ENCODE measurements around the gene CPS1. TPM values are rescaled to one million over a fixed set of nuclear protein-coding genes. Genes with fewer than 3 reads are reported as not detected.

Gene CPS1
- total RNA-seq, 5 donors from 2014 or later (not counting 1 experiment from before 2014, with no cell fraction given): 0.30 to 1.5 (median 0.59) TPM

DNA sequence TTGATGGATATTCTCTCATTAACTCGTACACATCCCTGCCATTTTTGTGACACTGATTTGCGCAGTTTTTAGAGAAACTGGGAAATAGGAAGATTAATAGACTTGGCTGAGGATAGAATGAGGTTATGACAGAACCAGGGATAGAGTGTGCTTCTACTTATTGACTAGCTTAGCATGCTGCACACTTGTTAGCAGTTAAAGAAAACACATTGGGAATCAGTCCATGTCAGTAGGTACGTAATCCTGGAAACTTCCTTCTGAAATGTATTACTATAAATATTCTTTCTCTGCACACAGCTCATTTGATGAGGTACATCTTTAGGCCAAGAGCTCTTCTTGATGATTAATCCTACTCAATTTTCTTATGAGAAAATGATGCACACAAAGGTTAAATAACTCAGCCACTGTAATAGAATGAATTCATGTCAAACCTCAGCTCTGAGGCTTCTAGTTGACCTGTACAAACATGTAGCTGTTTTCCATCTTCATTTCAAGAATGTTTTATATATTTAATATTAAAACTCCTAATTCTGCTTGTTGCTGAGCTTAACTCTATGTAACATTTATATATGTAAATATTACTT, 12.3 kb upstream of the CPS1 start:
- Histone ChIP-seq H3K4me3 (ENCODE audit: control insufficient read depth in 1 of 2, extremely low read depth in 1 of 2, low read length in 1 of 2) (no peak overlapping the region), H3K27ac (ENCODE audit: low read length) (no peak overlapping the region), H3K9me3 (no peaks in the 10 kb centered on the region), H3K27me3 (replicated peaks in 1 of 2; ENCODE audit: control insufficient read depth in 2 of 2, extremely low read depth in 1 of 2, insufficient read depth in 2 of 2, low read length in 1 of 2) (no peaks in the 10 kb centered on the region), H3K4me1 (ENCODE audit: control insufficient read depth in 1 of 2, extremely low read depth in 1 of 2, insufficient read depth in 2 of 2, low read length in 2 of 2) (no peaks in the 10 kb centered on the region), H3K36me3 (ENCODE audit: control insufficient read depth in 2 of 2, extremely low read depth in 1 of 2, insufficient read depth in 1 of 2, low read length in 1 of 2) (no peaks in the 10 kb centered on the region)
- H3K27me3 Mint-ChIP-seq: peaks cover 1 to 14% of the 10 kb centered on the region in 2 donors
- no peak overlapping the region for H3K4me3 Mint-ChIP-seq
- no peaks in the 10 kb centered on the region for H3K4me1 Mint-ChIP-seq
- no peaks in the 10 kb centered on the region for H3K36me3 Mint-ChIP-seq
- H3K27ac Mint-ChIP-seq: no peak overlapping the region
- 80% methylated on average over 1 of the region's 3 CpGs for WGBS (ENCODE audit: insufficient coverage)
- CTCF ChIA-PET: interaction anchor here in 1 of 2 donors (0.9 kb wide), 1 partner anchor 41 kb away, joined by 3 read pairs; no protein-coding TSS in a partner anchor
- ATAC-seq (replicated peaks in 1 of 4) (no peak), DNase-seq (no peak)
- POLR2A ChIA-PET: no interaction called here
- no peaks in the 10 kb centered on the region for H3K9me3 Mint-ChIP-seq

DNA sequence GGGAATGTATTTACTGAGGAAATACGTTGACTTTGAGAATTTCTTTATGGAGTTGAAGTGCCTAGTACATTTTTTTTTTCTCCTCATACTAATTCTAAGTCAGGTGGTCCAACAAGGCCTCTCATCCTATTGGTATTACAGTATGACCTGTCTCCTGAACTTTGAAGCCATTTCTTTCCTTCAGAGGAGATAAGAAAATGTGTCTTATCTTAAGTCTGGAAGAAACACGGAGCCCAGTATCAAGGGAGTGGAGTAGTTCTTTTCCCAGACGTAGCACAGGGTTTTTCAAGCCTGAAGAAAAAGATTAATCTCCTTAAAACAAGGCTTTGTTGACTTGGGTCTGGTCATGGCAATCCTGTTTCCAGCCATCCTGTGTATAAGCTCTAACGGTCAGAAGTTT, 11.6 kb upstream of the CPS1 start:
- no peak overlapping the region for H3K27ac Mint-ChIP-seq
- ChIA-PET POLR2A (no interaction called here), CTCF (no interaction called here)
- Histone ChIP-seq H3K4me1 (ENCODE audit: control insufficient read depth in 1 of 2, extremely low read depth in 1 of 2, insufficient read depth in 2 of 2, low read length in 2 of 2) (no peaks in the 10 kb centered on the region), H3K27ac (ENCODE audit: low read length) (no peak overlapping the region), H3K4me3 (ENCODE audit: control insufficient read depth in 1 of 2, extremely low read depth in 1 of 2, low read length in 1 of 2) (no peak overlapping the region), H3K36me3 (ENCODE audit: control insufficient read depth in 2 of 2, extremely low read depth in 1 of 2, insufficient read depth in 1 of 2, low read length in 1 of 2) (no peaks in the 10 kb centered on the region), H3K27me3 (replicated peaks in 1 of 2; ENCODE audit: control insufficient read depth in 2 of 2, extremely low read depth in 1 of 2, insufficient read depth in 2 of 2, low read length in 1 of 2) (no peaks in the 10 kb centered on the region), H3K9me3 (no peaks in the 10 kb centered on the region)
- DNase-seq (no peak), ATAC-seq (replicated peaks in 1 of 4) (no peak)
- H3K36me3 Mint-ChIP-seq: no peaks in the 10 kb centered on the region
- no peak overlapping the region for H3K4me3 Mint-ChIP-seq
- peaks cover 1 to 13% of the 10 kb centered on the region in 2 donors for H3K27me3 Mint-ChIP-seq
- 71% methylated on average over 2 of the region's 4 CpGs for WGBS (ENCODE audit: insufficient coverage)
- H3K9me3 Mint-ChIP-seq: no peaks in the 10 kb centered on the region
- no peaks in the 10 kb centered on the region for H3K4me1 Mint-ChIP-seq

DNA sequence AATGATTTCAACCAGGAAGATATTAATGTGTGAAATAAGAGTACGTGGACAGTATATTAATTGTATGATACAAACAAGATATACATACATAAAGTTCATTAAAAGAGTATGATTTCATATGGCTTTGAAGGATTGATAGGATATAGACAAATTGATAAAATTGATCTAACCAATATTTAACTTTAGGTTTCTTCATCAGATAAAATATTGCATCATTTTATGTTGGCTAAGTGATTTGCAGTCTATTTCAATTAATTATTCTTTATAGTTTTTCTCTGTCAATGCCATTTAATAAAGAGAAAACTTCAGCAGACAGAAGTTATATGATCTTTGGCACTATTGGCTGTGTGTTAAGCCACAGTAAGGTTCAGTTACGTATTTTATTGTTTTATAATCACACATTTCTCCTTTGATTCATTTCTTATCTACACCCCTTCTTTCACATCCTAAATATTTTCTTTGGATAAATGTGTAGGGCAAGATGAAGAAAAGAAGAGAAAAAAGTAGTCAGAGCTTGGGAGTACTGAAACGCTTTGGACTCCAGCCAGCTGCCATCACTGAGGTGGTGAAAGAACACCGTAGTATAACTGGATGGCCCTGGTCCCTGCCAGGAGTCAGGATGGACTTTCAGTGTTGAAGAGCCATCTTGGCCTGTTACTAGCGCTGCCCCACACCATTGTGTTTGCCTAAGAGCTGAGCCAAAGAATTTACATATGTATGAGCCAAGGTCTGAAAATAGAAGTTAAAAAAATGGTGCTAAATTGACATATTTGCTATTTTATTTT, 9.8 kb upstream of the CPS1 start:
- Mint-ChIP-seq H3K27me3 (peaks cover 1 to 7% of the 10 kb centered on the region in 2 donors), H3K27ac (no peak overlapping the region), H3K36me3 (no peaks in the 10 kb centered on the region), H3K4me3 (no peak overlapping the region), H3K4me1 (no peaks in the 10 kb centered on the region), H3K9me3 (no peaks in the 10 kb centered on the region)
- ATAC-seq (replicated peaks in 1 of 4) (no peak), DNase-seq (no peak)
- CTCF ChIA-PET: interaction anchor here in 1 of 2 donors (1.0 kb wide), 1 partner anchor 42 kb away, joined by 5 read pairs; no protein-coding TSS in a partner anchor
- Histone ChIP-seq H3K27ac (ENCODE audit: low read length) (no peak overlapping the region), H3K4me3 (ENCODE audit: control insufficient read depth in 1 of 2, extremely low read depth in 1 of 2, low read length in 1 of 2) (no peak overlapping the region), H3K27me3 (replicated peaks in 1 of 2; ENCODE audit: control insufficient read depth in 2 of 2, extremely low read depth in 1 of 2, insufficient read depth in 2 of 2, low read length in 1 of 2) (no peaks in the 10 kb centered on the region), H3K36me3 (ENCODE audit: control insufficient read depth in 2 of 2, extremely low read depth in 1 of 2, insufficient read depth in 1 of 2, low read length in 1 of 2) (no peaks in the 10 kb centered on the region), H3K9me3 (no peaks in the 10 kb centered on the region), H3K4me1 (ENCODE audit: control insufficient read depth in 1 of 2, extremely low read depth in 1 of 2, insufficient read depth in 2 of 2, low read length in 2 of 2) (no peaks in the 10 kb centered on the region)
- WGBS (ENCODE audit: insufficient coverage): 76% methylated on average over 3 of the region's 5 CpGs
- POLR2A ChIA-PET: no interaction called here

DNA sequence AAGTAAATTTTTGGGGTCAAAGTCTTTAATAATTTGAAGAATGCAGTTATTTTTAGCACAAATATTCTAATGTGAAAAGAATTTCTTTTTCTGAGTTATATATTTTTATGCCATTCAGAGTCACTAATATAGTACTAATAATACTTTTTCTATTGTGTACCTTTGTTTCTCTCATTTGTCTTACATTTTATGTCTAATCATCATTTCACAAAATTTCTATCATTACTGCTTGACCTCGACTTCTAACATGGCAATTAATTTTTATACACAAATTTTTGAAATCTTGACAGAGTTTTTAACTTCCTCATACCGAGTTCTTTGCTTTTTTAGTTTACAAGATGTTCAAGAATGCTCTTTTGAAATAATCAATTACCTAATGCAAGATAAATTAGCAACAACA, 8.4 kb upstream of the CPS1 start:
- no peak for DNase-seq
- H3K4me1 Mint-ChIP-seq: no peaks in the 10 kb centered on the region
- no peaks in the 10 kb centered on the region for H3K27me3 ChIP-seq (replicated peaks in 1 of 2; ENCODE audit: control insufficient read depth in 2 of 2, extremely low read depth in 1 of 2, insufficient read depth in 2 of 2, low read length in 1 of 2)
- H3K9me3 Mint-ChIP-seq: no peaks in the 10 kb centered on the region
- H3K4me1 ChIP-seq (ENCODE audit: control insufficient read depth in 1 of 2, extremely low read depth in 1 of 2, insufficient read depth in 2 of 2, low read length in 2 of 2): no peaks in the 10 kb centered on the region
- peaks cover 2 to 7% of the 10 kb centered on the region in 2 donors for H3K27me3 Mint-ChIP-seq
- H3K27ac Mint-ChIP-seq: no peak overlapping the region
- ChIA-PET POLR2A (interaction anchor here in 1 of 2 donors (0.5 kb wide), 1 partner anchor 263 kb away, joined by 4 read pairs; no protein-coding TSS in a partner anchor), CTCF (no interaction called here)
- no peaks in the 10 kb centered on the region for H3K36me3 Mint-ChIP-seq
- no peak overlapping the region for H3K4me3 Mint-ChIP-seq
- H3K9me3 ChIP-seq: no peaks in the 10 kb centered on the region
- H3K36me3 ChIP-seq (ENCODE audit: control insufficient read depth in 2 of 2, extremely low read depth in 1 of 2, insufficient read depth in 1 of 2, low read length in 1 of 2): no peaks in the 10 kb centered on the region
- WGBS (ENCODE audit: insufficient coverage): no CpG with 5 or more reads among the region's 2 CpGs
- no peak overlapping the region for H3K4me3 ChIP-seq (ENCODE audit: control insufficient read depth in 1 of 2, extremely low read depth in 1 of 2, low read length in 1 of 2)
- no peak for ATAC-seq (replicated peaks in 1 of 4)
- no peak overlapping the region for H3K27ac ChIP-seq (ENCODE audit: low read length)

DNA sequence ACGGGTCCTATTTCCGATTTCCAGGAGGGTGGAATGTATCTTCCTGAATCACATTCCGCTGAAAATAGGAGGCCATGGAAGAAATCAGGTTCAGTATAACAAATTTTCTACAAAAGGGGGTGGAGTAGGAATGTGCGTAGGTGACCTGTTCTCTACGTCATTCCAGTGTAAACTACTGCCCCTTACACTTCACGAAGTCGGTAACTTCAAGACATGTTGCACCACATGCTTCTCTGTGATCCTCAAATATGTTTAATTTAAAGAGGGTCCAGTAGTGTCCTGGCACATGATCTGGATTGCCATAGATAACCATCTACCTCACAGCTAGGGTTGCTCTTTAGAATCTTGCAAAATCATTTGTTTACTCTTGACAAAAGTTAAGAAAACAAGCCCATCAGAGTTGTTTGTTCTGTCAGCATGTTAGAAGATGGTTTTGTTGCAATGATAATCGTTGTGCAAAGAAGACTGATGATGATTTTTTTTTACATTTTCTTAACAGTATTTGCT, 7.5 kb upstream of the CPS1 start:
- no peak overlapping the region for H3K27ac ChIP-seq (ENCODE audit: low read length)
- POLR2A ChIA-PET: no interaction called here
- WGBS (ENCODE audit: insufficient coverage): no CpG with 5 or more reads among the region's 8 CpGs
- DNase-seq: no peak
- Mint-ChIP-seq H3K4me1 (no peaks in the 10 kb centered on the region), H3K27ac (no peak overlapping the region), H3K4me3 (no peak overlapping the region), H3K9me3 (no peaks in the 10 kb centered on the region), H3K36me3 (no peaks in the 10 kb centered on the region), H3K27me3 (peaks cover 2 to 3% of the 10 kb centered on the region in 2 donors)
- ATAC-seq (replicated peaks in 1 of 4): no peak
- no peaks in the 10 kb centered on the region for H3K4me1 ChIP-seq (ENCODE audit: control insufficient read depth in 1 of 2, extremely low read depth in 1 of 2, insufficient read depth in 2 of 2, low read length in 2 of 2)
- no peaks in the 10 kb centered on the region for H3K27me3 ChIP-seq (replicated peaks in 1 of 2; ENCODE audit: control insufficient read depth in 2 of 2, extremely low read depth in 1 of 2, insufficient read depth in 2 of 2, low read length in 1 of 2)
- H3K4me3 ChIP-seq (ENCODE audit: control insufficient read depth in 1 of 2, extremely low read depth in 1 of 2, low read length in 1 of 2): no peak overlapping the region
- H3K9me3 ChIP-seq: no peaks in the 10 kb centered on the region
- CTCF ChIA-PET: no interaction called here
- no peaks in the 10 kb centered on the region for H3K36me3 ChIP-seq (ENCODE audit: control insufficient read depth in 2 of 2, extremely low read depth in 1 of 2, insufficient read depth in 1 of 2, low read length in 1 of 2)

DNA sequence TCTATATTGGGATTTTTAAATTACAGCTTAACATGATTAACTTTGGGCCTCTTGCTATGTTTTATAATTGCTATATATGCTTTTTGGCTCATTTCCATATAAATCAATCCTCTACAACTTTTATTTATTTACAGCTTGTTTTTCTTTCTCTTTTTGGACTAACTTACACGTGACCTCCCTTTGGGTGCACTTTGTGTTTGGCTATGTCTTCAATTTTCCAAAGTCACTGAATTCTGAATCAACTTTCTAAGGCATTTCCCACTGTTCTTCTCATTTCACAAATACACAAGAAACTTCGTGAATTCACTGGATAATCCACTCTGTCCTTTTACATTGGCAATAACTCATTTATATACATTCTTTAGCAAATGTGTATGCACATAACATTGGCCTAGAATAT, 5.4 kb upstream of the CPS1 start:
- CTCF ChIA-PET: no interaction called here
- WGBS (ENCODE audit: insufficient coverage): 57% methylated on average over 1 of the region's 2 CpGs
- no peaks in the 10 kb centered on the region for H3K27me3 ChIP-seq (replicated peaks in 1 of 2; ENCODE audit: control insufficient read depth in 2 of 2, extremely low read depth in 1 of 2, insufficient read depth in 2 of 2, low read length in 1 of 2)

More for the DNA sequence above, 5.4 kb upstream of the CPS1 start:
- no peaks in the 10 kb centered on the region for H3K4me1 ChIP-seq (ENCODE audit: control insufficient read depth in 1 of 2, extremely low read depth in 1 of 2, insufficient read depth in 2 of 2, low read length in 2 of 2)
- Mint-ChIP-seq H3K9me3 (no peaks in the 10 kb centered on the region), H3K27me3 (peaks cover 2 to 3% of the 10 kb centered on the region in 2 donors), H3K27ac (no peak overlapping the region), H3K36me3 (no peaks in the 10 kb centered on the region), H3K4me3 (no peak overlapping the region), H3K4me1 (no peaks in the 10 kb centered on the region)
- no peak overlapping the region for H3K4me3 ChIP-seq (ENCODE audit: control insufficient read depth in 1 of 2, extremely low read depth in 1 of 2, low read length in 1 of 2)
- no peak for DNase-seq
- no peak overlapping the region for H3K27ac ChIP-seq (ENCODE audit: low read length)
- no peak for ATAC-seq (replicated peaks in 1 of 4)
- H3K36me3 ChIP-seq (ENCODE audit: control insufficient read depth in 2 of 2, extremely low read depth in 1 of 2, insufficient read depth in 1 of 2, low read length in 1 of 2): no peaks in the 10 kb centered on the region
- POLR2A ChIA-PET: no interaction called here
- no peaks in the 10 kb centered on the region for H3K9me3 ChIP-seq

All from T-cell (primary cell).